ENCODE data around the gene TNFAIP8L1.
"Not testable (repeated sequence)": the region's sequence is repeated elsewhere in the genome, so short reads cannot be mapped to it uniquely, and the experiment has no call there.

TNFAIP8L1 gene

GRCh38 chr19:4638828-4639530, at the start of gene TNFAIP8L1:
TNFAIP8L1 (plus strand) TSS chr19:4639516; CDS start chr19:4651870, 12,354 bp downstream.
- peak; percentile 99 for DNase-seq

DNA sequence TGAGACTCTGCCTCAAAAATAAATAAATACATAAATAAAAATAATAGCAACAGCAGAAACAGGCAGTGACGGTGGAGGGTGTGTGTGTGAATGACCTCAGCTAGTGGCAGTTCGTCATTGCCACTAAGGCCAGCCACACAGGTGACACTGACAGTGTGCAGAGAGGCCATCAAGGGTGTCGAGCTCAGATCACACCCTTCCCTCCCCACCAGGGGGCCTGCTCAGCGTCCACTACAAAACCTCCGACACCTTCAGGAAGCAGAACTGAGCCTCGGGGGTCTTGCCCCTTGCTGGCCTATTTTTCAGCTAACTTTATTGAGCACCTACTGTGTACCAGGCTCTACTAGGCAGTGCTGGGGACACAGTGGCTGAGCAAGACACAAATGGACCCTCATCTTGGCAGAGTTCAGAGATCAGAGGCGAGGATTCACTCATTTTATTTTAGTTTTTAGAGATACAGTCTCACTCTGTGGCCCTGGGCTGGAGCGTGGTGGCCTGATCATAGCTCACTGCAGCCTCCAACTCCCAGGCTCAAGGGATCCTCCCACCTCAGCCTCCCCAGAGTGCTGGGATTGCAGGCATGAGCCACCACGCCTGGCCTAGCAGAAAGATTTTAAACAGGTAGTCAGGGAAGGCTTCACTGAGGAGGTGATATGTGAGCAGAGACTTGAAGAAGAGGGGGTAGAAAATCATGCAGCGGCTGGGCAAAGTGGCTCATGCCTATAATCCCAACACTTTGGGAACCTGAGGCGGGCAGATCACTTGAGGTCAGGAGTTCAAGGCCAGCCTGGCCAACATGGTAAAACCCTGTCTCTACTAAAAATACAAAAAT, 49.5 kb upstream of the TNFAIP8L1 start:
- no peak for DNase-seq

- DNase-seq: no peak
These were observed 48.8 kb upstream of the TNFAIP8L1 start for GRCh38 chr19:4590559-4590958.

DNA sequence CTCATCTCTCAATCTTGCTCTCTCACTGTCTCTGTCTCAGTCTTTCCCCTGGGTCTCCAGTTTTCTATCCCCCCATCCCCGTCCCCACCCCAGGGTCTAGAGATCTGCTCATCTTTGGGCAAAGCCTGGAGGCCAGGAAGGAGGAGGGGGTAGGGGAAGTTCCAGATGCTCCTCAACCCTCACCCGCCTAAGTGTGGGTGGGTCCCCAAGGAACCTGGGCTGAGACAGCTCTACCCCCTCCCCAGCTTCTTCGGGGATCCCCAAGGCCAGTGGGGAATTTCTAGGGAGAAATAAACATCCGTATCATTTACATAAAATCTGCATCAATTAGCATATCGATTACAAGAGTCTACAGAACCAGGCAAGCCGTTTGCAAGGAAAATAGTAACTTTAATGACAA, 48.0 kb upstream of the TNFAIP8L1 start:
- no peak for DNase-seq

DNA sequence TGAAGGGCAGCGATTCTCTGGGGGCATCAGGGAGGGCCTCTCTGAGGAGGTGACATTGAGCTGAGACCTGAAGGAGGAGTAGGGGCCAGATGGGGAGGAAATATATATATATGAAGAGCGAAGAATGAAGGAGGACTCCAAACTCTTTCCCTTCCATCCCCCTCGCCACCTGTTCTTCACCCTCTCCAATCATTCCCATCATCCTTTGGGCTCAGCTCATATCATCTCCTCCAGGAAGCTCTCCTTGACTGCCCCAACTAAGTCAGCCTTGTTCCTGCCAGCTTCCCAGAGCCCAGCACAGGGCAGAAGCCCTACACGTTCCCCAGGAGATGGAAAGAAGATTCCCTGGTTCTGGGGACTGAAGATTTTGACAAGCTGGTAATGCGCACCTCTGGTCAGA, 46.9 kb upstream of the TNFAIP8L1 start:
- DNase-seq: no peak

GRCh38 chr19:4593409-4593851, 45.9 kb upstream of the TNFAIP8L1 start:
- no peak for DNase-seq

GRCh38 chr19:4594201-4594600, 45.1 kb upstream of the TNFAIP8L1 start:
- peak; percentile 52 for DNase-seq

DNA sequence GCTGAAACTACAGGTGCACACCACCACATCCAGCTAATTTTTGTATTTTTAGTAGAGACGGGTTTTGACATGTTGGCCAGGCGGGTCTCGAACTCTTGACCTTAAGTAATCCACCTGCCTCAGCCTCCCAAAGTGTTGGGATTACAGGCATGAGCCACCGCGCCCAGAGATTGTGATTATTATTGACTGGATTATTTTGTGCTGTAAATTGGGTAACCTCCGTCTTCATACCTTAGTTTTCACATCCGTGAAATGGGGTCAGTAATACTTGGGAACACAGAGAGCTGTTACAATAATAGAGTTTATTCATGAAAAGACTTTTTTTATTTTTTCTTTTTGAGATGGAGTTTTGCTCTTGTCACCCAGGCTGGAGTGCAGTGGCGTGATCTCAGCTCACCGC, 44.2 kb upstream of the TNFAIP8L1 start:
- not testable (repeated sequence) for DNase-seq

GRCh38 chr19:4596033-4596904, 43.0 kb upstream of the TNFAIP8L1 start:
- no peak for DNase-seq

- DNase-seq: no peak
These were observed 41.9 kb upstream of the TNFAIP8L1 start for GRCh38 chr19:4597278-4597974.

- peak; percentile 69 for DNase-seq
These were observed 41.2 kb upstream of the TNFAIP8L1 start for GRCh38 chr19:4597975-4598671.

- DNase-seq: no peak
These were observed 40.6 kb upstream of the TNFAIP8L1 start for GRCh38 chr19:4598712-4599111.

- no peak for DNase-seq
These were observed 39.2 kb upstream of the TNFAIP8L1 start for GRCh38 chr19:4600082-4600481.

GRCh38 chr19:4600893-4601292, 38.4 kb upstream of the TNFAIP8L1 start:
- peak; percentile 78 for DNase-seq

- no peak for DNase-seq
These were observed 37.0 kb upstream of the TNFAIP8L1 start for GRCh38 chr19:4602173-4602788.

- DNase-seq: no peak
These were observed 36.4 kb upstream of the TNFAIP8L1 start for GRCh38 chr19:4602915-4603314.

GRCh38 chr19:4604912-4605311, 34.4 kb upstream of the TNFAIP8L1 start:
- DNase-seq: no peak

GRCh38 chr19:4606181-4606580, 33.1 kb upstream of the TNFAIP8L1 start:
- DNase-seq: no peak

DNA sequence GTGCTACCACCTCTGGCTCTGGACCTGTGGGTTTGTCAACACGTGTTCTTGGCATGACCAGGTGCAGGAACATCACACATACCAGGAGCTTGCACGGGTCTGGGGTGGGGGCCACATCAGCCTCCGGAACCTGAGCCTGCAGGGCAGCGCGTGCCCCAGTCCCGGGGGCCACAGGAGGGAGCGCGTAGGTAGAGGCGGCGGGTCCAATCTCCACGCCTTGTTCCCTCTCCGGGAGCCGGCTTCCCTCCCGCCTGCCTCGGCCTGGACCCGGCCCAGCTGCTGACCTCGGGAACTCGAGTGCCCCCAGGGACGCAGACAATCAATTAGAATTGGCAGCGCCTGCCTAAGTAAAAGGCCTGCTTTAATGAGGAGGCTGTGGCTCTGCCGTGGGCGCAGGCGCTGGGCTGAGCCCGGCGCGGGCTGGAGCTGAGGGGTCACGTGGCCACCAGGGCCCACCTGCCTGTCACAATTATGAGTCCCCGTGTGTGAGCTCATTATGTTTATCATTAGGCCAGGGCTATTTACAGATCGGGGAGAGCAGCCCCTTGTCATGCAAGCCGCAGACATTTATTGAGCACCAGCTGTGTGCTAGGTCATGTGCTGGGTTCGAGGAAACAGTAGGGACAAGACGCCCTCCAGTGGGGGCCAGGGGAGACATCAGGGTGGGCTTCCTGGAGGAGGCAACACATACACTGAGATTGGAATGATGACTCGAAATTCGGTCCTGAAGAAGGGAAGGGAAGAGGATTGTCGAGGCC, 32.2 kb upstream of the TNFAIP8L1 start:
- peak; percentile 97 for DNase-seq

DNA sequence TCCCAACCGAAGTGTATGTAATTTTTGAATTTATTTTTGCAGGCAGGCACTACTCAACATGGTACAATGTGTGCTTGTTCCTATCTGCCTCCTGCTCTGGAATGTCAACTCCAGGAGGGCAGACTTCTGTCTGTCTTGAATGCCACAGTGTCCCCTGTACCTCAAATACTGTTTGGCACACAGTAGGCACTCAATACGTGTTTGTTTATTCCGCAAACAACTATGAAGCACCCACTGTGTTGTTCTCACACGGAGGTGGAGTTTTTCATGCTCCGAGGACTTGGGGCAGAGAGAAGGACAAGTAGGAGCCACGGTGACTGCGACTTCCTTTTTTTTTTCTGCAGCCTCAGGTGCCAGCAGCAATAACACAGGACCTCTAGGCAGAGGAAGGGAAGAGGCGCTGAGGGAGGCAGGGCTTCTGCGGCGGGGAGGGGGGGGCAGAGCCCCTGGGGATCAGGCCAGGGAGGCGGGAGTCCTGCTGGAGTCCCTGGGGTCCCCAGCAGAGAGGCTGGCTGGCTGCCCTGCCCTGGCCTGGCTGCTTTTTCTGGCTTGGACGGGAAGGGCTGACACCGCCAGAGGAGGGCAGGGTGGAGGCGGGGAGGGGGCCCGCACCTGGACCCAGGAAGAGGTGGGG, 29.3 kb upstream of the TNFAIP8L1 start:
- peak; percentile 70 for DNase-seq

Data from NCI-H69 (cell line).